Liver (tissue), 3 donors: ENCODE measurements around the gene TMEM260.
A peak's percentile ranks its signal among the peaks of the same experiment; 100 is the strongest.

ENCODE experiments used
- FOXA1 ChIP-seq: IDR thresholded peaks from 2 replicates; pipeline ENCODE4 v1.6.1; 2016; ENCODE audit warnings: antibody characterized with exemption
- GABPA ChIP-seq, 2 donors: IDR thresholded peaks in 1 of 2; conservative IDR thresholded peaks in 1 of 2; 2 replicates each; pipeline ENCODE4 v1.6.1; 2016; ENCODE audit warnings: antibody characterized with exemption in 2 of 2, mild to moderate bottlenecking in 1 of 2, moderate library complexity in 1 of 2
- HNF4A ChIP-seq, 2 donors: conservative IDR thresholded peaks; 2 replicates each; pipeline ENCODE4 v1.6.1; 2016; ENCODE audit warnings: antibody characterized with exemption in 2 of 2, mild to moderate bottlenecking in 2 of 2
- JUND ChIP-seq, 2 donors: IDR thresholded peaks; 2 replicates each; pipeline ENCODE4 v1.6.1; 2016; ENCODE audit warnings: antibody characterized with exemption in 2 of 2
- RAD21 ChIP-seq, 2 donors: IDR thresholded peaks; 2 replicates each; pipeline ENCODE4 v1.6.1; 2016; ENCODE audit warnings: antibody characterized with exemption in 2 of 2, mild to moderate bottlenecking in 2 of 2
- RXRA ChIP-seq, 2 donors: IDR thresholded peaks; 2 replicates each; pipeline ENCODE4 v1.6.1; 2017 to 2018; ENCODE audit warnings: antibody characterized with exemption in 2 of 2, mild to moderate bottlenecking in 1 of 2
- SP1 ChIP-seq: IDR thresholded peaks from 2 replicates; pipeline ENCODE4 v1.6.1; 2018; ENCODE audit warnings: antibody characterized with exemption, mild to moderate bottlenecking
- TAF1 ChIP-seq: conservative IDR thresholded peaks from 2 replicates; pipeline ENCODE4 v1.6.1; 2016; ENCODE audit warnings: antibody characterized with exemption, mild to moderate bottlenecking
- YY1 ChIP-seq: IDR thresholded peaks from 2 replicates; pipeline ENCODE4 v1.6.1; 2016; ENCODE audit warnings: antibody characterized with exemption, mild to moderate bottlenecking
- TF ChIP-seq, protein P1 (sequence below): fragments of 150-350 bp; IDR thresholded peaks from 2 replicates; pipeline ENCODE4 v1.5.1; 2017; ENCODE audit warnings: improper control_type of control experiment, low read depth, low read length; ENCODE audit not compliant: missing input control
- TF ChIP-seq, protein P2 (sequence below): IDR thresholded peaks from 2 replicates; pipeline ENCODE4 v1.6.1; 2016; ENCODE audit warnings: antibody characterized with exemption
- TF ChIP-seq, protein P3 (sequence below): IDR thresholded peaks from 2 replicates; pipeline ENCODE4 v1.6.1; 2016; ENCODE audit warnings: antibody characterized with exemption, mild to moderate bottlenecking
- TF ChIP-seq, protein P4 (sequence below): IDR thresholded peaks from 2 replicates; pipeline ENCODE4 v1.6.1; 2016; ENCODE audit warnings: antibody characterized with exemption
- TF ChIP-seq, protein P5 (sequence below): IDR thresholded peaks from 2 replicates; pipeline ENCODE4 v1.6.1; 2016; ENCODE audit warnings: antibody characterized with exemption
- donor health status: healthy.
- donor health status: healthy.

DNA sequence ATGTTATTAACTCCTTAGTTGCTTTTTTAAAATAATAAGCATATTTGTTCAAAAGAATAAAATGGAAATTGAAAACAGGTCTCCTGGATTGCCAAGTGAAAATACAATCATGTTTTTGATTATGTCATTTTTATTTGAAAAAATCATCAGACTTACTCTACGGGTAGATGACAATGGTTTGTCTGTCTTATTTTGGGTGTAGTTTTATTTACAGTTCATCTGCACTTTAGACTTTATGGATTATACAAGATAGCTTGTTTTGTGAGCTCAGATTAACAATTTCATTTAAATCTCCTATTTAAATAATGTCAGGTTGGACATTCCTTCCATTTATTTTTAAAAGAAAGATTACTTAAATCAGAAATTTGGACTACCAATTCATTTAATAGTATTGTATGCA lies 14.8 kb downstream of the TMEM260 start:
- no peak for TF ChIP-seq GABPA (IDR thresholded peaks at IDR 0.05 in 1 of 2, conservative IDR thresholded peaks at IDR 0.05 in 1 of 2)
- TF ChIP-seq, protein P1, sequence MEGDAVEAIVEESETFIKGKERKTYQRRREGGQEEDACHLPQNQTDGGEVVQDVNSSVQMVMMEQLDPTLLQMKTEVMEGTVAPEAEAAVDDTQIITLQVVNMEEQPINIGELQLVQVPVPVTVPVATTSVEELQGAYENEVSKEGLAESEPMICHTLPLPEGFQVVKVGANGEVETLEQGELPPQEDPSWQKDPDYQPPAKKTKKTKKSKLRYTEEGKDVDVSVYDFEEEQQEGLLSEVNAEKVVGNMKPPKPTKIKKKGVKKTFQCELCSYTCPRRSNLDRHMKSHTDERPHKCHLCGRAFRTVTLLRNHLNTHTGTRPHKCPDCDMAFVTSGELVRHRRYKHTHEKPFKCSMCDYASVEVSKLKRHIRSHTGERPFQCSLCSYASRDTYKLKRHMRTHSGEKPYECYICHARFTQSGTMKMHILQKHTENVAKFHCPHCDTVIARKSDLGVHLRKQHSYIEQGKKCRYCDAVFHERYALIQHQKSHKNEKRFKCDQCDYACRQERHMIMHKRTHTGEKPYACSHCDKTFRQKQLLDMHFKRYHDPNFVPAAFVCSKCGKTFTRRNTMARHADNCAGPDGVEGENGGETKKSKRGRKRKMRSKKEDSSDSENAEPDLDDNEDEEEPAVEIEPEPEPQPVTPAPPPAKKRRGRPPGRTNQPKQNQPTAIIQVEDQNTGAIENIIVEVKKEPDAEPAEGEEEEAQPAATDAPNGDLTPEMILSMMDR, result no peak
- no peak for TF ChIP-seq RAD21 (IDR thresholded peaks at IDR 0.05)
- TF ChIP-seq, protein P2, sequence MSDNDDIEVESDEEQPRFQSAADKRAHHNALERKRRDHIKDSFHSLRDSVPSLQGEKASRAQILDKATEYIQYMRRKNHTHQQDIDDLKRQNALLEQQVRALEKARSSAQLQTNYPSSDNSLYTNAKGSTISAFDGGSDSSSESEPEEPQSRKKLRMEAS, result no peak
- no peak for TF ChIP-seq TAF1
- TF ChIP-seq SP1, result no peak
- peak; percentile 41 to 56 for TF ChIP-seq HNF4A (conservative IDR thresholded peaks at IDR 0.05)
- no peak for TF ChIP-seq FOXA1
- TF ChIP-seq, protein P3, sequence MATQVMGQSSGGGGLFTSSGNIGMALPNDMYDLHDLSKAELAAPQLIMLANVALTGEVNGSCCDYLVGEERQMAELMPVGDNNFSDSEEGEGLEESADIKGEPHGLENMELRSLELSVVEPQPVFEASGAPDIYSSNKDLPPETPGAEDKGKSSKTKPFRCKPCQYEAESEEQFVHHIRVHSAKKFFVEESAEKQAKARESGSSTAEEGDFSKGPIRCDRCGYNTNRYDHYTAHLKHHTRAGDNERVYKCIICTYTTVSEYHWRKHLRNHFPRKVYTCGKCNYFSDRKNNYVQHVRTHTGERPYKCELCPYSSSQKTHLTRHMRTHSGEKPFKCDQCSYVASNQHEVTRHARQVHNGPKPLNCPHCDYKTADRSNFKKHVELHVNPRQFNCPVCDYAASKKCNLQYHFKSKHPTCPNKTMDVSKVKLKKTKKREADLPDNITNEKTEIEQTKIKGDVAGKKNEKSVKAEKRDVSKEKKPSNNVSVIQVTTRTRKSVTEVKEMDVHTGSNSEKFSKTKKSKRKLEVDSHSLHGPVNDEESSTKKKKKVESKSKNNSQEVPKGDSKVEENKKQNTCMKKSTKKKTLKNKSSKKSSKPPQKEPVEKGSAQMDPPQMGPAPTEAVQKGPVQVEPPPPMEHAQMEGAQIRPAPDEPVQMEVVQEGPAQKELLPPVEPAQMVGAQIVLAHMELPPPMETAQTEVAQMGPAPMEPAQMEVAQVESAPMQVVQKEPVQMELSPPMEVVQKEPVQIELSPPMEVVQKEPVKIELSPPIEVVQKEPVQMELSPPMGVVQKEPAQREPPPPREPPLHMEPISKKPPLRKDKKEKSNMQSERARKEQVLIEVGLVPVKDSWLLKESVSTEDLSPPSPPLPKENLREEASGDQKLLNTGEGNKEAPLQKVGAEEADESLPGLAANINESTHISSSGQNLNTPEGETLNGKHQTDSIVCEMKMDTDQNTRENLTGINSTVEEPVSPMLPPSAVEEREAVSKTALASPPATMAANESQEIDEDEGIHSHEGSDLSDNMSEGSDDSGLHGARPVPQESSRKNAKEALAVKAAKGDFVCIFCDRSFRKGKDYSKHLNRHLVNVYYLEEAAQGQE, result no peak
- TF ChIP-seq JUND (IDR thresholded peaks at IDR 0.05), result no peak
- TF ChIP-seq, protein P4, sequence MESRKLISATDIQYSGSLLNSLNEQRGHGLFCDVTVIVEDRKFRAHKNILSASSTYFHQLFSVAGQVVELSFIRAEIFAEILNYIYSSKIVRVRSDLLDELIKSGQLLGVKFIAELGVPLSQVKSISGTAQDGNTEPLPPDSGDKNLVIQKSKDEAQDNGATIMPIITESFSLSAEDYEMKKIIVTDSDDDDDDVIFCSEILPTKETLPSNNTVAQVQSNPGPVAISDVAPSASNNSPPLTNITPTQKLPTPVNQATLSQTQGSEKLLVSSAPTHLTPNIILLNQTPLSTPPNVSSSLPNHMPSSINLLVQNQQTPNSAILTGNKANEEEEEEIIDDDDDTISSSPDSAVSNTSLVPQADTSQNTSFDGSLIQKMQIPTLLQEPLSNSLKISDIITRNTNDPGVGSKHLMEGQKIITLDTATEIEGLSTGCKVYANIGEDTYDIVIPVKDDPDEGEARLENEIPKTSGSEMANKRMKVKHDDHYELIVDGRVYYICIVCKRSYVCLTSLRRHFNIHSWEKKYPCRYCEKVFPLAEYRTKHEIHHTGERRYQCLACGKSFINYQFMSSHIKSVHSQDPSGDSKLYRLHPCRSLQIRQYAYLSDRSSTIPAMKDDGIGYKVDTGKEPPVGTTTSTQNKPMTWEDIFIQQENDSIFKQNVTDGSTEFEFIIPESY, result no peak
- TF ChIP-seq RXRA (IDR thresholded peaks at IDR 0.05), result no peak
- TF ChIP-seq, protein P5, sequence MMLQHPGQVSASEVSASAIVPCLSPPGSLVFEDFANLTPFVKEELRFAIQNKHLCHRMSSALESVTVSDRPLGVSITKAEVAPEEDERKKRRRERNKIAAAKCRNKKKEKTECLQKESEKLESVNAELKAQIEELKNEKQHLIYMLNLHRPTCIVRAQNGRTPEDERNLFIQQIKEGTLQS, result no peak
- no peak for TF ChIP-seq YY1
